GM12878 (cell line): ENCODE measurements around the gene RANBP6. TPM values are rescaled to one million over a fixed set of nuclear protein-coding genes. Genes with fewer than 3 reads are reported as not detected.

Experiments
- ATF3 ChIP-seq: IDR thresholded peaks from 2 replicates; pipeline ENCODE4 v1.6.1; 2011; ENCODE audit warnings: low read depth, mild to moderate bottlenecking, low read length, moderate library complexity, borderline replicate concordance; ENCODE audit errors: extremely low read depth
- ATF7 ChIP-seq: fragments of 450-650 bp; IDR thresholded peaks from 2 replicates; pipeline ENCODE4 v1.6.1; 2016; ENCODE audit warnings: low read depth, mild to moderate bottlenecking
- CBX3 ChIP-seq: fragments of 200-600 bp; sonication (generic); IDR thresholded peaks from 2 replicates; pipeline ENCODE4 v1.6.1; 2016; ENCODE audit warnings: low read depth, borderline replicate concordance
- CEBPB ChIP-seq, 2 experiments: fragments of 150-350 bp in 1 of 2; IDR thresholded peaks; 2 replicates each; pipeline ENCODE4 v1.6.1; 2012 to 2014; ENCODE audit warnings: low read depth in 2 of 2, low read length in 2 of 2, borderline replicate concordance in 1 of 2, inconsistent platforms in 1 of 2
- EED ChIP-seq: sonication (generic); IDR thresholded peaks from 2 replicates; pipeline ENCODE4 v1.6.1; 2016; ENCODE audit warnings: antibody characterized with exemption, low read depth
- FOXK2 ChIP-seq: fragments of 450-650 bp; IDR thresholded peaks from 2 replicates; pipeline ENCODE4 v1.6.1; 2017; ENCODE audit warnings: mild to moderate bottlenecking, moderate library complexity
- IRF3 ChIP-seq: fragments of 450-650 bp; IDR thresholded peaks from 2 replicates; pipeline ENCODE4 v1.6.1; 2014; ENCODE audit warnings: mild to moderate bottlenecking
- IRF5 ChIP-seq: fragments of 450-650 bp; IDR thresholded peaks from 2 replicates; pipeline ENCODE4 v1.6.1; 2017; ENCODE audit warnings: borderline replicate concordance
- JUNB ChIP-seq: IDR thresholded peaks from 2 replicates; pipeline ENCODE4 v1.6.1; 2016; ENCODE audit warnings: antibody characterized with exemption, mild to moderate bottlenecking
- LARP7 ChIP-seq: fragments of 450-650 bp; IDR thresholded peaks from 2 replicates; pipeline ENCODE4 v1.6.1; 2017; ENCODE audit warnings: mild to moderate bottlenecking
- NKRF ChIP-seq: fragments of 450-650 bp; conservative IDR thresholded peaks from 2 replicates; pipeline ENCODE4 v1.6.1; 2017; ENCODE audit warnings: mild to moderate bottlenecking, moderate library complexity
- NR2F1 ChIP-seq: fragments of 450-650 bp; conservative IDR thresholded peaks from 2 replicates; pipeline ENCODE4 v1.6.1; 2017; ENCODE audit warnings: mild to moderate bottlenecking
- PKNOX1 ChIP-seq: fragments of 450-650 bp; IDR thresholded peaks from 2 replicates; pipeline ENCODE4 v1.6.1; 2016; ENCODE audit warnings: mild to moderate bottlenecking
- POLR2A ChIP-seq: IDR thresholded peaks from 2 replicates; pipeline ENCODE4 v1.6.1; 2011; ENCODE audit warnings: low read depth, mild to moderate bottlenecking, low read length
- POLR2AphosphoS5 ChIP-seq: IDR thresholded peaks from 2 replicates; pipeline ENCODE4 v1.6.1; 2011; ENCODE audit warnings: mild to moderate bottlenecking, low read length, inconsistent platforms
- RBBP5 ChIP-seq: fragments of 200-600 bp; sonication (generic); conservative IDR thresholded peaks from 2 replicates; pipeline ENCODE4 v1.6.1; 2016
- RELA ChIP-seq: fragments of 450-650 bp; IDR thresholded peaks from 2 replicates; pipeline ENCODE4 v1.8.0; 2014; ENCODE audit warnings: borderline replicate concordance; ENCODE audit not compliant: partially characterized antibody
- RUNX3 ChIP-seq: IDR thresholded peaks from 2 replicates; pipeline ENCODE4 v1.6.1; 2012; ENCODE audit warnings: low read length, inconsistent platforms
- SIN3A ChIP-seq: IDR thresholded peaks from 2 replicates; pipeline ENCODE4 v1.6.1; 2012; ENCODE audit warnings: low read depth, low read length, improper control_type of control experiment
- SMC3 ChIP-seq: IDR thresholded peaks from 2 replicates; pipeline ENCODE4 v1.6.1; 2011; ENCODE audit warnings: low read length, improper control_type of control experiment, borderline replicate concordance
- STAT1 ChIP-seq: fragments of 450-650 bp; conservative IDR thresholded peaks from 2 replicates; pipeline ENCODE4 v1.6.1; 2014; ENCODE audit warnings: antibody characterized with exemption, mild to moderate bottlenecking
- TCF7 ChIP-seq: IDR thresholded peaks from 2 replicates; pipeline ENCODE4 v1.6.1; 2014; ENCODE audit warnings: antibody characterized with exemption, borderline replicate concordance
- WRNIP1 ChIP-seq: IDR thresholded peaks from 2 replicates; pipeline ENCODE4 v1.6.1; 2011; ENCODE audit warnings: low read depth, low read length, improper control_type of control experiment, borderline replicate concordance
- YY1 ChIP-seq: IDR thresholded peaks from 2 replicates; pipeline ENCODE4 v1.6.1; 2011; ENCODE audit warnings: low read depth, mild to moderate bottlenecking, low read length
- ZBED1 ChIP-seq: IDR thresholded peaks from 2 replicates; pipeline ENCODE4 v1.6.1; 2016; ENCODE audit warnings: borderline replicate concordance
- ZNF207 ChIP-seq: fragments of 450-650 bp; IDR thresholded peaks from 2 replicates; pipeline ENCODE4 v1.6.1; 2014; ENCODE audit warnings: antibody characterized with exemption, mild to moderate bottlenecking, borderline replicate concordance
- ZNF217 ChIP-seq: fragments of 450-650 bp; IDR thresholded peaks from 2 replicates; pipeline ENCODE4 v1.6.1; 2017; ENCODE audit warnings: antibody characterized with exemption, mild to moderate bottlenecking
- ZNF622 ChIP-seq: fragments of 450-650 bp; IDR thresholded peaks from 2 replicates; pipeline ENCODE4 v1.6.1; 2017; ENCODE audit warnings: mild to moderate bottlenecking, inconsistent platforms
- polyA plus RNA-seq, 11 experiments: library from polyadenylated mRNA; depleted of rRNA in 4 of 11; unstranded in 6 of 11; stranded (reverse) in 5 of 11; fragments of >200 nt; fragmentation: Nextera tagmentation in 4 of 11; fragmentation: Illumina TruSeq in 1 of 11; extraction: Ambion mirVana in 4 of 11; extraction: Trizol in 1 of 11; gene quantifications; 1 replicate in 1 of 11; 2 replicates in 10 of 11; pipeline versions ENCODE4 v1.2.1 to v1.2.3, GENCODE V29; 2011 to 2016; ENCODE audit warnings: inconsistent platforms in 2 of 11, missing spikeins in 2 of 11, low read depth in 1 of 11
- total RNA-seq, 4 experiments: library from RNA; depleted of rRNA in 3 of 4; stranded (reverse); fragments of >200 nt in 3 of 4; fragmentation: Illumina TruSeq in 1 of 4; extraction: Trizol in 1 of 4; gene quantifications; 2 replicates each; pipeline versions ENCODE4 v1.2.1 to v1.2.3, GENCODE V29; 2013 to 2021

Gene RANBP6
- total and polyA plus RNA-seq, 10 of the 15 experiments (the other 5 are each of a cell fraction or from before 2014, with no cell fraction given) = 10.9 to 26.9 (median 19.4) TPM

GRCh38 chr9:6051511-6051950, 36.1 kb upstream of the RANBP6 start (continued):
- no peak for TF ChIP-seq ZNF207
- no peak for TF ChIP-seq POLR2A
- TF ChIP-seq ZBED1 = no peak
- no peak for TF ChIP-seq IRF5
- no peak for TF ChIP-seq WRNIP1
- no peak for TF ChIP-seq CEBPB (IDR thresholded peaks at IDR 0.05; ENCODE audit: borderline replicate concordance in 1 of 2, low read depth in 2 of 2, low read length in 2 of 2)
- TF ChIP-seq RELA = no peak
- no peak for TF ChIP-seq EED
- no peak for TF ChIP-seq NR2F1
- no peak for TF ChIP-seq LARP7
- no peak for TF ChIP-seq SMC3
- TF ChIP-seq POLR2AphosphoS5 = no peak
- TF ChIP-seq JUNB = no peak
- peak; percentile 62; the same call in 1 of the 2 replicates for TF ChIP-seq ATF7
- TF ChIP-seq ATF3 = no peak
- TF ChIP-seq RBBP5 = no peak
- 0 out of 2 replicates have a peak, but pooled peaks have one; percentile 26 for TF ChIP-seq NKRF
- no peak for TF ChIP-seq SIN3A
- peak; percentile 63; the same call in 1 of the 2 replicates for TF ChIP-seq YY1
- peak; percentile 70 for TF ChIP-seq ZNF217
- peak; percentile 54 for TF ChIP-seq TCF7
- TF ChIP-seq RUNX3 = peak; percentile 57; the same call in 1 of the 2 replicates
- no peak for TF ChIP-seq IRF3
- no peak for TF ChIP-seq CBX3
- TF ChIP-seq FOXK2 = peak; percentile 54
- TF ChIP-seq STAT1 = no peak
- TF ChIP-seq ZNF622 = no peak
- TF ChIP-seq PKNOX1 = peak; percentile 27; the same call in 1 of the 2 replicates
